CD4-positive, alpha-beta T cell treated with Interleukin-17A for 4 hours (primary cell): Measurements from ENCODE around the gene TMEM144.

ENCODE experiments used
- DNase-seq: peaks from one replicate; pipeline ENCODE4 v3.0.0-alpha.2; 2020; ENCODE audit warnings: mixed read lengths

The TMEM144 gene

GRCh38 chr4:158302076-158302866 is 92.0 kb downstream of the TMEM144 start:
- no peak for DNase-seq

- no peak for DNase-seq
Observed at GRCh38 chr4:158304694-158305093, 94.4 kb downstream of the TMEM144 start.
